GM12878 (cell line): ENCODE measurements around the gene ZFP62. TPM values are rescaled to one million over a fixed set of nuclear protein-coding genes. Genes with fewer than 3 reads are reported as not detected.

Experiments used
- BACH1 ChIP-seq: fragments of 450-650 bp; IDR thresholded peaks from 2 replicates; pipeline ENCODE4 v1.6.1; 2017; ENCODE audit warnings: mild to moderate bottlenecking, borderline replicate concordance
- BHLHE40 ChIP-seq, 2 experiments: fragments of 450-650 bp in 1 of 2; IDR thresholded peaks; 2 replicates each; pipeline ENCODE4 v1.6.1; 2011 to 2017; ENCODE audit warnings: low read depth in 2 of 2, borderline replicate concordance in 1 of 2, improper control_type of control experiment in 1 of 2, low read length in 1 of 2, mild to moderate bottlenecking in 1 of 2
- JUNB ChIP-seq: IDR thresholded peaks from 2 replicates; pipeline ENCODE4 v1.6.1; 2016; ENCODE audit warnings: antibody characterized with exemption, mild to moderate bottlenecking
- KDM1A ChIP-seq: fragments of 200-600 bp; sonication (generic); IDR thresholded peaks from 2 replicates; pipeline ENCODE4 v1.6.1; 2016; ENCODE audit warnings: borderline replicate concordance
- MLLT1 ChIP-seq: fragments of 450-650 bp; IDR thresholded peaks from 2 replicates; pipeline ENCODE4 v1.6.1; 2016; ENCODE audit warnings: mild to moderate bottlenecking
- MYB ChIP-seq: fragments of 150-350 bp; IDR thresholded peaks from 2 replicates; pipeline ENCODE4 v1.6.1; 2014; ENCODE audit warnings: mild to moderate bottlenecking, low read depth, low read length, borderline replicate concordance
- NBN ChIP-seq: fragments of 450-650 bp; IDR thresholded peaks from 2 replicates; pipeline ENCODE4 v1.6.1; 2016
- NR2F1 ChIP-seq: fragments of 450-650 bp; conservative IDR thresholded peaks from 2 replicates; pipeline ENCODE4 v1.6.1; 2017; ENCODE audit warnings: mild to moderate bottlenecking
- NRF1 ChIP-seq: conservative IDR thresholded peaks from 2 replicates; pipeline ENCODE4 v1.6.1; 2011; ENCODE audit warnings: mild to moderate bottlenecking, low read depth, low read length, improper control_type of control experiment
- PAX5 ChIP-seq: IDR thresholded peaks from 2 replicates; pipeline ENCODE4 v1.6.1; 2011; ENCODE audit warnings: low read depth, low read length, borderline replicate concordance
- PAX8 ChIP-seq: fragments of 450-650 bp; IDR thresholded peaks from 2 replicates; pipeline ENCODE4 v1.6.1; 2017; ENCODE audit warnings: mild to moderate bottlenecking, moderate library complexity
- RELB ChIP-seq: fragments of 450-650 bp; IDR thresholded peaks from 2 replicates; pipeline ENCODE4 v1.6.1; 2017; ENCODE audit warnings: low read depth, mild to moderate bottlenecking, moderate library complexity
- REST ChIP-seq: IDR thresholded peaks from 2 replicates; pipeline ENCODE4 v1.6.1; 2012; ENCODE audit warnings: mild to moderate bottlenecking, low read depth, low read length
- SIX5 ChIP-seq: IDR thresholded peaks from 2 replicates; pipeline ENCODE4 v1.6.1; 2011; ENCODE audit warnings: mild to moderate bottlenecking, low read depth, low read length, moderate library complexity; ENCODE audit not compliant: severe bottlenecking
- SMAD5 ChIP-seq: IDR thresholded peaks from 2 replicates; pipeline ENCODE4 v1.6.1; 2016; ENCODE audit warnings: antibody characterized with exemption, low read depth
- SMARCA5 ChIP-seq: fragments of 450-650 bp; IDR thresholded peaks from 2 replicates; pipeline ENCODE4 v1.6.1; 2017; ENCODE audit warnings: mild to moderate bottlenecking
- SPI1 ChIP-seq: IDR thresholded peaks from 2 replicates; pipeline ENCODE4 v1.6.1; 2011; ENCODE audit warnings: low read depth, mild to moderate bottlenecking, low read length, moderate library complexity, borderline replicate concordance; ENCODE audit not compliant: insufficient read depth
- SREBF1 ChIP-seq: IDR thresholded peaks from 2 replicates; pipeline ENCODE4 v1.6.1; 2012; ENCODE audit warnings: mild to moderate bottlenecking, low read length
- SUZ12 ChIP-seq: fragments of 200-600 bp; sonication (generic); IDR thresholded peaks from one replicate; pipeline ENCODE4 v1.6.1; 2018; ENCODE audit warnings: antibody characterized with exemption, mild to moderate bottlenecking; ENCODE audit not compliant: unreplicated experiment
- TCF3 ChIP-seq: IDR thresholded peaks from 2 replicates; pipeline ENCODE4 v1.6.1; 2012; ENCODE audit warnings: low read depth, mild to moderate bottlenecking, low read length, borderline replicate concordance; ENCODE audit not compliant: insufficient read depth
- YY1 ChIP-seq: IDR thresholded peaks from 2 replicates; pipeline ENCODE4 v1.6.1; 2011; ENCODE audit warnings: low read depth, mild to moderate bottlenecking, low read length
- ZNF24 ChIP-seq: fragments of 450-650 bp; IDR thresholded peaks from 2 replicates; pipeline ENCODE4 v1.6.1; 2017; ENCODE audit warnings: antibody characterized with exemption, mild to moderate bottlenecking
- ZSCAN29 ChIP-seq: fragments of 450-650 bp; IDR thresholded peaks from 2 replicates; pipeline ENCODE4 v1.6.1; 2017; ENCODE audit warnings: mild to moderate bottlenecking, moderate library complexity
- polyA plus RNA-seq, 11 experiments: library from polyadenylated mRNA; depleted of rRNA in 4 of 11; unstranded in 6 of 11; stranded (reverse) in 5 of 11; fragments of >200 nt; fragmentation: Nextera tagmentation in 4 of 11; fragmentation: Illumina TruSeq in 1 of 11; extraction: Ambion mirVana in 4 of 11; extraction: Trizol in 1 of 11; gene quantifications; 1 replicate in 1 of 11; 2 replicates in 10 of 11; pipeline versions ENCODE4 v1.2.1 to v1.2.3, GENCODE V29; 2011 to 2016; ENCODE audit warnings: inconsistent platforms in 2 of 11, missing spikeins in 2 of 11, low read depth in 1 of 11
- total RNA-seq, 4 experiments: library from RNA; depleted of rRNA in 3 of 4; stranded (reverse); fragments of >200 nt in 3 of 4; fragmentation: Illumina TruSeq in 1 of 4; extraction: Trizol in 1 of 4; gene quantifications; 2 replicates each; pipeline versions ENCODE4 v1.2.1 to v1.2.3, GENCODE V29; 2013 to 2021

ZFP62 gene
- total and polyA plus RNA-seq, 10 of the 15 experiments (the other 5 are each of a cell fraction or from before 2014, with no cell fraction given), result 9.2 to 39.7 (median 21.1) TPM

GRCh38 chr5:180803181-180804128, 57.6 kb downstream of the ZFP62 start (continued):
- TF ChIP-seq REST (no peak), RELB (peak; percentile 55), ZNF24 (peak; percentile 36; the same call in 1 of the 2 replicates), BACH1 (no peak; the same call in 1 of the 2 replicates), NRF1 (no peak), SREBF1 (no peak), ZSCAN29 (no peak), NR2F1 (peak; percentile 61), PAX8 (no peak), PAX5 (peak; percentile 77; the same call in 1 of the 2 replicates), KDM1A (no peak), SPI1 (peak; percentile 20; the same call in 1 of the 2 replicates), MYB (no peak), NBN (peak; percentile 78), JUNB (peak; percentile 26; the same call in 1 of the 2 replicates), SMAD5 (peak; percentile 55; the same call in 1 of the 2 replicates), SMARCA5 (no peak), MLLT1 (peak; percentile 80; the same call in 1 of the 2 replicates), YY1 (peak; percentile 6; the same call in 1 of the 2 replicates), SUZ12 (no peak), SIX5 (no peak), BHLHE40 (IDR thresholded peaks at IDR 0.05; ENCODE audit: borderline replicate concordance in 1 of 2, low read depth in 2 of 2, low read length in 1 of 2) (peak; percentile 94 to 96), TCF3 (0 out of 2 replicates have a peak, but pooled peaks have one; percentile 65)
